GM23248 (cell line): ENCODE data around the gene GBE1. TPM values are rescaled to one million over a fixed set of nuclear protein-coding genes. Genes with fewer than 3 reads are reported as not detected.

Experiments used
- DNase-seq: peaks from one replicate; pipeline ENCODE4 v3.0.0-alpha.2; 2015
- H2AFZ ChIP-seq: fragments of 200-600 bp; sonication (generic); 2 replicates; pipeline ENCODE4 v1.6.1; 2016; ENCODE audit warnings: antibody characterized with exemption
- H3F3A ChIP-seq: fragments of 200-600 bp; sonication (generic); 2 replicates; pipeline ENCODE4 v1.6.1; 2016; ENCODE audit warnings: mild to moderate bottlenecking, antibody characterized with exemption, mixed run types; ENCODE audit not compliant: insufficient read depth
- H3K27ac ChIP-seq: fragments of 200-600 bp; sonication (generic); 2 replicates; pipeline ENCODE4 v1.5.1; 2016; ENCODE audit warnings: mild to moderate bottlenecking
- H3K27me3 ChIP-seq: fragments of 200-600 bp; sonication (generic); replicated peaks from 2 replicates; pipeline ENCODE4 v1.6.1; 2016; ENCODE audit warnings: mild to moderate bottlenecking; ENCODE audit not compliant: insufficient read depth
- H3K36me3 ChIP-seq: fragments of 200-600 bp; sonication (generic); 2 replicates; pipeline ENCODE4 v1.6.1; 2016; ENCODE audit warnings: low read depth, mild to moderate bottlenecking
- H3K4me1 ChIP-seq: fragments of 200-600 bp; sonication (generic); 2 replicates; pipeline ENCODE4 v1.6.1; 2016; ENCODE audit warnings: mild to moderate bottlenecking; ENCODE audit not compliant: insufficient read depth
- H3K4me2 ChIP-seq: fragments of 200-600 bp; sonication (generic); one replicate; pipeline ENCODE4 v1.6.1; 2016; ENCODE audit warnings: mild to moderate bottlenecking; ENCODE audit not compliant: unreplicated experiment
- H3K4me3 ChIP-seq: fragments of 200-600 bp; sonication (generic); 2 replicates; pipeline ENCODE4 v1.5.1; 2016; ENCODE audit warnings: mild to moderate bottlenecking
- H3K79me2 ChIP-seq: fragments of 200-600 bp; sonication (generic); 2 replicates; pipeline ENCODE4 v1.6.1; 2016; ENCODE audit warnings: mild to moderate bottlenecking; ENCODE audit not compliant: insufficient read depth
- H3K9ac ChIP-seq: fragments of 200-600 bp; sonication (generic); 2 replicates; pipeline ENCODE4 v1.6.1; 2016; ENCODE audit warnings: mild to moderate bottlenecking
- H3K9me2 ChIP-seq: fragments of 200-600 bp; sonication (generic); 2 replicates; pipeline ENCODE4 v1.6.1; 2016; ENCODE audit warnings: mixed run types, mild to moderate bottlenecking, moderate library complexity; ENCODE audit not compliant: insufficient read depth
- H3K9me3 ChIP-seq: fragments of 200-600 bp; sonication (generic); one replicate; pipeline ENCODE4 v1.6.1; 2017; ENCODE audit warnings: low read depth
- H4K20me1 ChIP-seq: fragments of 200-600 bp; sonication (generic); 2 replicates; pipeline ENCODE4 v1.6.0; 2016; ENCODE audit not compliant: insufficient read depth
- EZH2 ChIP-seq: fragments of 200-600 bp; sonication (generic); IDR thresholded peaks from 2 replicates; pipeline ENCODE4 v1.6.1; 2018; ENCODE audit warnings: antibody characterized with exemption, mild to moderate bottlenecking; ENCODE audit not compliant: insufficient read depth, poor library complexity, severe bottlenecking
- EZH2phosphoT487 ChIP-seq: fragments of 200-600 bp; sonication (generic); IDR thresholded peaks from 2 replicates; pipeline ENCODE4 v1.6.1; 2018; ENCODE audit warnings: antibody characterized with exemption, moderate library complexity, mild to moderate bottlenecking, low read depth; ENCODE audit not compliant: insufficient read depth
- WGBS, 2 experiments: methylation state at CpG; one replicate each; pipeline ENCODE4 v1.1.6; 2015 to 2017; ENCODE audit warnings: low lambda C conversion rate in 2 of 2, low coverage in 1 of 2; ENCODE audit errors: missing lambda C conversion rate in 2 of 2; 5-methylcytosine and 5-hydroxymethylcytosine counted together
- in situ Hi-C: fragments of 300-500 bp; cut with MboI; formaldehyde crosslinking; loops from 2 replicates; pipeline ENCODE4 v1.15.0; 2020
- polyA plus RNA-seq: library from polyadenylated mRNA; unstranded; fragments of >200 nt; fragmentation: Nextera tagmentation; extraction: Ambion mirVana; gene quantifications from 2 replicates; pipeline ENCODE4 v1.2.1, GENCODE V29; 2016
- total RNA-seq: library from RNA; depleted of rRNA; stranded (reverse); fragments of >200 nt; shearing (Covaris generic); gene quantifications from 2 replicates; pipeline ENCODE4 v1.2.3, GENCODE V29; 2014

The GBE1 gene
- total and polyA plus RNA-seq, 2 experiments from 2014 or later: 130 to 166 TPM

- H3K9me3 ChIP-seq: no peaks in the 10 kb centered on the region
- no peak overlapping the region for H3K4me2 ChIP-seq
- H3K9me2 ChIP-seq: 0 out of 2 replicates have a peak, but pooled peaks cover 4% of the 10 kb centered on the region
- H3K9ac ChIP-seq: no peak overlapping the region
- no peak overlapping the region for H3K27ac ChIP-seq
- no peaks in the 10 kb centered on the region for H3K4me1 ChIP-seq
- no peaks in the 10 kb centered on the region; the same call in 1 of the 2 replicates for H4K20me1 ChIP-seq
- DNase-seq: no peak
- peaks cover 16% of the 10 kb centered on the region; the same call in 1 of the 2 replicates for H3K36me3 ChIP-seq
- 0 out of 2 replicates have a peak, but pooled peaks cover 14% of the 10 kb centered on the region for H3F3A ChIP-seq
- H3K4me3 ChIP-seq: no peak overlapping the region
- peaks cover 98% of the 10 kb centered on the region for H3K79me2 ChIP-seq
- in situ Hi-C loops: loop anchor here (25.0 kb wide), 1 partner anchor 463 kb away; no protein-coding TSS in a partner anchor
- H2AFZ ChIP-seq: no peak overlapping the region
- TF ChIP-seq EZH2phosphoT487: no peak
- no peak for TF ChIP-seq EZH2
- no peaks in the 10 kb centered on the region for H3K27me3 ChIP-seq
Measured at GRCh38 chr3:81674690-81675089, 86.8 kb downstream of the GBE1 start.

- Histone ChIP-seq H3K9me3 (no peaks in the 10 kb centered on the region), H3K9me2 (no peaks in the 10 kb centered on the region), H3K27me3 (no peaks in the 10 kb centered on the region), H3F3A (peaks cover 4% of the 10 kb centered on the region; the same call in 1 of the 2 replicates), H4K20me1 (no peaks in the 10 kb centered on the region), H3K4me3 (no peak overlapping the region), H3K36me3 (peaks cover 19% of the 10 kb centered on the region; the same call in 1 of the 2 replicates), H3K9ac (no peak overlapping the region), H2AFZ (no peak overlapping the region), H3K27ac (no peak overlapping the region), H3K4me2 (no peak overlapping the region), H3K4me1 (0 out of 2 replicates have a peak, but pooled peaks cover 5% of the 10 kb centered on the region), H3K79me2 (peaks cover 97% of the 10 kb centered on the region)
- no peak for TF ChIP-seq EZH2phosphoT487
- TF ChIP-seq EZH2: no peak
- in situ Hi-C loops: loop anchor here (25.0 kb wide), 1 partner anchor 469 kb away; no protein-coding TSS in a partner anchor
- DNase-seq: no peak
- 96 to 98% methylated on average over 3 of the region's 3 CpGs for WGBS, 2 experiments
Measured at GRCh38 chr3:81668283-81668682, 93.2 kb downstream of the GBE1 start.

GRCh38 chr3:81666502-81667121, 94.8 kb downstream of the GBE1 start:
- in situ Hi-C loops: loop anchor here (25.0 kb wide), 1 partner anchor 471 kb away; no protein-coding TSS in a partner anchor
- peaks cover 95% of the 10 kb centered on the region for H3K79me2 ChIP-seq
- peaks cover 19% of the 10 kb centered on the region; the same call in 1 of the 2 replicates for H3K36me3 ChIP-seq
- no peak for TF ChIP-seq EZH2
- no peak for TF ChIP-seq EZH2phosphoT487
- 0 out of 2 replicates have a peak, but pooled peaks cover 5% of the 10 kb centered on the region for H3K4me1 ChIP-seq
- no peak overlapping the region for H3K27ac ChIP-seq
- no peaks in the 10 kb centered on the region for H3K9me3 ChIP-seq
- H2AFZ ChIP-seq: no peak overlapping the region
- no peak overlapping the region for H3K4me3 ChIP-seq
- H3F3A ChIP-seq: peaks cover 4% of the 10 kb centered on the region; the same call in 1 of the 2 replicates
- H3K27me3 ChIP-seq: no peaks in the 10 kb centered on the region
- DNase-seq: peak; percentile 46
- no peaks in the 10 kb centered on the region for H4K20me1 ChIP-seq
- no peak overlapping the region for H3K9ac ChIP-seq
- H3K9me2 ChIP-seq: no peaks in the 10 kb centered on the region
- H3K4me2 ChIP-seq: no peak overlapping the region

- TF ChIP-seq EZH2 (no peak), EZH2phosphoT487 (no peak)
- H3K4me3 ChIP-seq: no peak overlapping the region
- H3K4me2 ChIP-seq: no peak overlapping the region
- peaks cover 11% of the 10 kb centered on the region; the same call in 1 of the 2 replicates for H3K36me3 ChIP-seq
- H3K9me3 ChIP-seq: no peaks in the 10 kb centered on the region
- no peaks in the 10 kb centered on the region for H3K9me2 ChIP-seq
- H3K79me2 ChIP-seq: peaks cover 98% of the 10 kb centered on the region
- no peaks in the 10 kb centered on the region for H4K20me1 ChIP-seq
- no peak overlapping the region for H3K27ac ChIP-seq
- in situ Hi-C loops: loop anchor here (25.0 kb wide), 1 partner anchor 474 kb away; no protein-coding TSS in a partner anchor
- 0 out of 2 replicates have a peak, but pooled peaks cover 5% of the 10 kb centered on the region for H3K4me1 ChIP-seq
- no peaks in the 10 kb centered on the region for H3K27me3 ChIP-seq
- no peak for DNase-seq
- no peak overlapping the region for H2AFZ ChIP-seq
- H3F3A ChIP-seq: peaks cover 4% of the 10 kb centered on the region; the same call in 1 of the 2 replicates
- H3K9ac ChIP-seq: no peak overlapping the region
- WGBS, 2 experiments: 98 to 100% methylated on average over 10 of the region's 10 CpGs
Measured at GRCh38 chr3:81663114-81663513, 98.3 kb downstream of the GBE1 start.
